LNCaP clone FGC (cell line): ENCODE results near the gene MRPL32.

Source experiments
- DNase-seq: peaks from one replicate; pipeline ENCODE4 v3.0.0-alpha.2; 2011; ENCODE audit warnings: low read depth
- H3K4me3 ChIP-seq: 2 replicates; pipeline ENCODE4 v1.5.1; 2011; ENCODE audit warnings: mild to moderate bottlenecking, low read depth, low read length, control low read depth
- TF ChIP-seq, protein P1 (sequence below): IDR thresholded peaks from 2 replicates; pipeline ENCODE4 v1.5.1; 2012; ENCODE audit warnings: mild to moderate bottlenecking; ENCODE audit not compliant: control insufficient read depth, insufficient read depth; ENCODE audit errors: extremely low read depth

The MRPL32 gene

DNA sequence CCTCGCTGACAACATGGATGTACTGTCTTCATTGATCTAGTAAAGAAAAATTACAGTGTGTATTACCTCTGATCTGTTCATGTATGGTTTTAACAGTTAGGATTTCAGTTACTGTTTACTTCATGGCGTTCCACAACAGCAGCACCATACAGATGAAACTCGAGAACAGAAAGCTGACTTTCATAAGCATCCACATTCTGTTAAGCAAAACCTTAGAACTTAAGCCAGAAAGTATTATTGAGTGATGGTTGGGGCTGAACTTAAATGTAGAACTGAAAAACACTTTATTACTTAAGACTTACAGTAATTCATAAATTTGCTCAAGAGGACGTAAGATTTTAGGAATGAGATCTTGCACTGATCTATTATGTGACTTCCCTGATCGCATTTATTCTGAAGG lies 3.7 kb downstream of the MRPL32 start:
- TF ChIP-seq, protein P1, sequence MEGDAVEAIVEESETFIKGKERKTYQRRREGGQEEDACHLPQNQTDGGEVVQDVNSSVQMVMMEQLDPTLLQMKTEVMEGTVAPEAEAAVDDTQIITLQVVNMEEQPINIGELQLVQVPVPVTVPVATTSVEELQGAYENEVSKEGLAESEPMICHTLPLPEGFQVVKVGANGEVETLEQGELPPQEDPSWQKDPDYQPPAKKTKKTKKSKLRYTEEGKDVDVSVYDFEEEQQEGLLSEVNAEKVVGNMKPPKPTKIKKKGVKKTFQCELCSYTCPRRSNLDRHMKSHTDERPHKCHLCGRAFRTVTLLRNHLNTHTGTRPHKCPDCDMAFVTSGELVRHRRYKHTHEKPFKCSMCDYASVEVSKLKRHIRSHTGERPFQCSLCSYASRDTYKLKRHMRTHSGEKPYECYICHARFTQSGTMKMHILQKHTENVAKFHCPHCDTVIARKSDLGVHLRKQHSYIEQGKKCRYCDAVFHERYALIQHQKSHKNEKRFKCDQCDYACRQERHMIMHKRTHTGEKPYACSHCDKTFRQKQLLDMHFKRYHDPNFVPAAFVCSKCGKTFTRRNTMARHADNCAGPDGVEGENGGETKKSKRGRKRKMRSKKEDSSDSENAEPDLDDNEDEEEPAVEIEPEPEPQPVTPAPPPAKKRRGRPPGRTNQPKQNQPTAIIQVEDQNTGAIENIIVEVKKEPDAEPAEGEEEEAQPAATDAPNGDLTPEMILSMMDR = no peak
- DNase-seq = no peak
- H3K4me3 ChIP-seq = no peak overlapping the region

DNA sequence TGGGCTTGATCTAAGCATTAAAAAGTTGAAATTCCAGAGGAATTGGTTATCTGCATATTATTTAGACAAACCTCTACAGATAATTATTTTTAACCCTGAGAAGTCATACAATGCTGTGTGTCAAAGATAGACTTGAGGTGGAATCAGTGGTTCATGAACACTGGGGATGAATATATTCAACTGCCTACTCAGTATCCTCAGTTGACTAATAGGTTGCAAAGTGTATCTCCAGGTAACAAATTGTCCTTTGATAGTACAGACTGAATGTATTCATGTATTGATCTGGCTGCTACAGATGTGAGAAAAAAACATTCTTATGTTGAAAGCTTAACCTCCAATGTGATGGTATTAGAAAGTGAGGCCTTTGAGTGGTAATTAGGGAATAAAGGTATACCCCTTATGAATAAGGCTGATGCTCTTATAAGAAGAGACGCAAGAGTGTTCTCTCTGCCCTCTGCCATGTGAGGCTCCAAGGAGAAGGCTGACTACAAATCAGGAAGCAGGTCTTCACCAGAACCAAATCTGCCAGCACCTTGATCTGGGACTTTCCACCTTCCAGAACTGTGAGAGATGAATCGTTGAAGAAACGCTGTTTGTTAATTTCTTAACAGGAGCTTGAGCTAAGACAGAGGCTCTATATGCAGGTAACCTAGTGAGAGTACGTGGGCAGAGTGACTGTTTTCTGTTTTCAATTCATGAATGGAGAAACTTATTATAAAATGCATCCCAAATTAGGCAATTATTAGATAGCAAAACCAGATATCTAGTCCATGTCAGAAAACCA lies 7.5 kb downstream of the MRPL32 start:
- TF ChIP-seq, protein P1 = no peak
- no peak overlapping the region for H3K4me3 ChIP-seq
- DNase-seq = no peak

DNA sequence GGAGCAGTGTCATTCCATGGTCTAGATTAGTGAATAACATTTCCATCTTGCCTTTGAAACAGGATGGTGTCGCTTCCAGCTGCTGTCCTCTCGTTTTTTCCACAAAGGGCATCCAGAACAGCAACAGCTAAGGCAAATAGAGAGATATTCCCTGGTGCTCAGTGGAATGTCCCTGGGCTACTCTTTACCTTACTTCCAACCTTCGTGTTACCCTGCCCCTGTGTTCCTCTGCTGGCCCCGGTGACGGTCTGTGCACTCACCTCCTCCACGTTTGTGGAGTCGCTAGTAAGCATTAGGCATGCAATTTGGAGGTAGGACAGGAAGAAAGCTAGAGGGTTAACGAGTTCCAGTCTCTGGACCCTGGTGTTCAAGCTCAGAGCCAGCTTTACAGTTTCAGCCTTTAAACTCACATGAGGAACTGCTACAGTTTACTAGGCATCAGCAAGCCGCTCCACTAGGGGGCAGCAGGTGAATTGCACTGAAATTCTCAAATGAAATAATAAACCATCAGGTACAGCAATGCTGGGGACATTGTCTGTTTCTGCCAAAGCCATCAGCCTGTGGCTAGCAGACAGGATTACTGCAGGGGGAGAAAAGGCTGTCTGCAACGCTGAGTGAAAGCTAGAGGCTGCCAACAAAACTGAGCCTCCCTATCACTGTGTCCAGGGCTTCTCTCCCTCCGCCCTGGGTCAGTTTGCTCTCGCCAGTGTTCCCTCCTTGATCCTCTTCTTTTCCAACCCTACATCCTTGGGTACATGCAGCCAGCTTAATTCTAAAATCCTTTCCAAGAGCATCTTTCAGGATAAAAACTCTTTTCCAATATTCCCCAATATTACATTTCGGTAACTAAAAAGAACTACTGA lies 9.0 kb downstream of the MRPL32 start:
- no peak overlapping the region for H3K4me3 ChIP-seq
- TF ChIP-seq, protein P1 = peak; percentile 91
- peak; percentile 59 for DNase-seq

DNA sequence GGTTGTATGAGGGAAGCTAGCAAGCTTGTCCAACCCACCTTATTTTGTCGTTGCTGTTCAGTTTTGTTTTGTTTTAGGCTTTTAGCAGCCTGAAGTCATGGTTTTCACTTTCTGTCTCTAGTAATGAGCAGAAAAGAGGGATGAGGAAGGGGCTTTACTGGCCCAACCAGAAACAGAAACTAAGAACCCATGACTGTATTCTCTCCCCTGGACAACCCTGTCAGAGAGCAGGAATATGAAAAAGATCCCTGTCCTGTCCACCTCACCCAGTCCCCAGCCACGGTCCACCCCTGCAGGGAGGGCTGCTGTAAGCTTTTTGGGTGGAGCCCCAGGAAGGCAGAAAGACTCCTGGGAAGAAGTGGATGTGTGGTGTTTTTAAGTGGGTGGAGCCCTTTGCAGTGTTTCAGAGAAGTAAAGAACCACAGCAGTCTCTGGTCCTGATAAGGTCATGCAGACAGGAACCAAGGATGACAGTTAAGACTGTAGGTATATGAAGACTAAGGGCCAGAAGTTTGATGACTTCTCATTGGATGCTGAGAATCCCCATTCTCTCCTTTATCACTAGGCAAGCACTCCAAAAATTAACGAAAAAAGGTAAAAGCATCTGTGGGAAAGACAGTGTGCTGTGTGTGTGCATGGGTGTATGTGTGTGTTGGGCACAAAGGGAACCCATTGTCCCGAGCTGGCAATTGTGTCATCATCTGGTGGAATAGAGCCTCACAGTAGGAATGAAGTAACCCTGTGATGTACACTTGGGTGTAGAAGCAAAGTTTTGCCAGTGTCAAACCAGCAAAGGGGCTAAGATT lies 13.8 kb downstream of the MRPL32 start:
- TF ChIP-seq, protein P1 = no peak
- no peak overlapping the region for H3K4me3 ChIP-seq
- no peak for DNase-seq

DNA sequence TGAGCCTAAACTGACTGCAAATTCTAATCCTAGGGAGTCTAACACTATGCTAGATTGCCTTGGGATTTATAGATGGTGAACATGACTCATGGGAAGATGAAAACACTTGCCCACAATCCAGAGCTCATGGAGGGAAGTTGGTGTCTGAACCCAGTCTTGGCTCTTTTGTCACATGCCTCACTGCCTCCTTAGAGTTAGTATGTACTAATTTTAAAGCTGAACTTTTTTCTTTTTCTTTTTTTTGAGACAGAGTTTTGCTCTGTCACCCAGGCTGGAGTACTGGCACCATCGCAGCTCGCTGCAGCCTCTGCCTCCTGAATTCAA lies 14.4 kb downstream of the MRPL32 start:
- H3K4me3 ChIP-seq = no peak overlapping the region
- TF ChIP-seq, protein P1 = no peak
- DNase-seq = no peak

DNA sequence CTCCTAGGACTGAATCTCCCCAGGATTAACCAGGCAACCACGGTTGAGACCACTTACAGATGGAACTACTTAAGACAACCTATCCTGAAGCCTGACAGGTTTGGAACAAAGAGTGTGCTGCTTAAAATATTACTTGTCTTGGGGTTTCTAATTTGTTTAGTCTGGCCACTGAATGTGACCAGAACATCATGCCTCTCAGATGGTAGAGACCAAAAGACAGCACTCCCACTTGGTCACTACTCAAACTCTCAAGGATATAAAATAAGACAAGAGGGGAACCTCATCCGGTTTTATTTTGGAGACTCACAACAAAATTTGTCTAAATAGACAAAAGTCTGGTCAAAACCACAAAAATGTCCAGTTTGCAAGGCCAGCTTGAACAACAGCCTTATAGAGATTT lies 15.3 kb downstream of the MRPL32 start:
- H3K4me3 ChIP-seq = no peak overlapping the region
- DNase-seq = no peak
- TF ChIP-seq, protein P1 = no peak
